Lower lobe of right lung (tissue), 2 donors: Measurements from ENCODE around the gene TEAD4. TPM values are rescaled to one million over a fixed set of nuclear protein-coding genes. Genes with fewer than 3 reads are reported as not detected.

Experiments used
- ATAC-seq, 2 donors: fragments of 200-7000 bp; cut with Tn5 transposase; one replicate each; pipeline ENCODE4 v1.9.1; 2020 to 2022; ENCODE audit warnings: mild to moderate bottlenecking in 2 of 2, moderate library complexity in 2 of 2
- DNase-seq: peaks from one replicate; pipeline ENCODE4 v3.0.0-alpha.2; 2020
- H3K27ac ChIP-seq: fragments of 200-600 bp; one replicate; pipeline ENCODE4 v1.8.0; 2022
- H3K27me3 ChIP-seq: fragments of 200-600 bp; one replicate; pipeline ENCODE4 v1.8.0; 2022; ENCODE audit warnings: low read depth
- H3K36me3 ChIP-seq: fragments of 200-600 bp; one replicate; pipeline ENCODE4 v1.8.0; 2022; ENCODE audit warnings: mild to moderate bottlenecking
- H3K4me1 ChIP-seq: fragments of 200-600 bp; one replicate; pipeline ENCODE4 v1.8.0; 2022
- H3K4me3 ChIP-seq: fragments of 200-600 bp; one replicate; pipeline ENCODE4 v1.8.0; 2022; ENCODE audit warnings: mild to moderate bottlenecking
- H3K9me3 ChIP-seq: fragments of 200-600 bp; one replicate; pipeline ENCODE4 v1.8.0; 2022
- CTCF ChIP-seq: fragments of 200-600 bp; IDR thresholded peaks from one replicate; pipeline ENCODE4 v1.8.0; 2022; ENCODE audit warnings: antibody characterized with exemption, mild to moderate bottlenecking
- intact Hi-C: fragments of 100-400 bp; cut with DNase I; formaldehyde crosslinking; loops from one replicate; pipeline ENCODE4 v1.11.0; 2022
- total RNA-seq: library from RNA; stranded (reverse); fragmentation: NEBNext Ultra II Directional; extraction: Animal tissue kit (Norgen Biotek cat#: 25700); gene quantifications from one replicate; pipeline ENCODE4 v1.2.1, GENCODE V29; 2021
- donor health status: DM: no; HTN: yes; CAD: no; lungs with severe emphysema.

TEAD4 gene
- total RNA-seq, 1 donor from 2014 or later: 27.3 TPM

- intact Hi-C loops: no loop called here
- Histone ChIP-seq H3K36me3 (no peaks in the 10 kb centered on the region), H3K27ac (no peak overlapping the region), H3K4me1 (peaks cover 5% of the 10 kb centered on the region), H3K27me3 (no peaks in the 10 kb centered on the region), H3K4me3 (no peak overlapping the region), H3K9me3 (no peaks in the 10 kb centered on the region)
- TF ChIP-seq CTCF: no peak
- ATAC-seq: no peak
- DNase-seq: no peak
These were observed 9.8 kb upstream of the TEAD4 start for GRCh38 chr12:2949411-2949810.

GRCh38 chr12:2955888-2956287 is 3.3 kb upstream of the TEAD4 start:
- DNase-seq: no peak
- H3K27me3 ChIP-seq: peaks cover 3% of the 10 kb centered on the region
- no peak overlapping the region for H3K4me3 ChIP-seq
- no peak overlapping the region for H3K27ac ChIP-seq
- intact Hi-C loops: no loop called here
- H3K4me1 ChIP-seq: peaks cover 22% of the 10 kb centered on the region
- ATAC-seq: no peak
- no peaks in the 10 kb centered on the region for H3K36me3 ChIP-seq
- H3K9me3 ChIP-seq: no peaks in the 10 kb centered on the region
- no peak for TF ChIP-seq CTCF

- peaks cover 24% of the 10 kb centered on the region for H3K4me1 ChIP-seq
- H3K9me3 ChIP-seq: no peaks in the 10 kb centered on the region
- intact Hi-C loops: no loop called here
- ATAC-seq: no peak
- H3K4me3 ChIP-seq: peak overlapping the region; percentile 57
- H3K27ac ChIP-seq: peak overlapping the region; percentile 76
- no peak for TF ChIP-seq CTCF
- DNase-seq: no peak
- H3K27me3 ChIP-seq: peaks cover 3% of the 10 kb centered on the region
- H3K36me3 ChIP-seq: no peaks in the 10 kb centered on the region
These were observed 1.3 kb upstream of the TEAD4 start for GRCh38 chr12:2957816-2958431.

- Histone ChIP-seq H3K4me3 (peak overlapping the region; percentile 57), H3K4me1 (peaks cover 24% of the 10 kb centered on the region), H3K9me3 (no peaks in the 10 kb centered on the region), H3K36me3 (no peaks in the 10 kb centered on the region), H3K27ac (peak overlapping the region; percentile 76), H3K27me3 (peaks cover 3% of the 10 kb centered on the region)
- peak; percentile 86 to 87 for ATAC-seq
- intact Hi-C loops: no loop called here
- no peak for TF ChIP-seq CTCF
- peak; percentile 72 for DNase-seq
These were observed 585 bp upstream of the TEAD4 start for GRCh38 chr12:2958432-2959191.

- intact Hi-C loops: no loop called here
- H3K36me3 ChIP-seq: no peaks in the 10 kb centered on the region
- peaks cover 3% of the 10 kb centered on the region for H3K27me3 ChIP-seq
- H3K4me1 ChIP-seq: peaks cover 24% of the 10 kb centered on the region
- TF ChIP-seq CTCF: no peak
- H3K9me3 ChIP-seq: no peaks in the 10 kb centered on the region
- peak overlapping the region; percentile 84 for H3K27ac ChIP-seq
- ATAC-seq (peak; percentile 66 to 74), DNase-seq (peak; percentile 61)
- H3K4me3 ChIP-seq: peak overlapping the region; percentile 57
These were observed 550 bp downstream of the TEAD4 start for GRCh38 chr12:2959505-2960389.
